GM18502 (cell line): ENCODE measurements around the gene MLXIP.

ENCODE experiments used
- ATAC-seq: cut with Tn5 transposase; IDR thresholded peaks from one replicate; pipeline ENCODE4 v1.9.1; 2021; ENCODE audit warnings: mild to moderate bottlenecking; ENCODE audit not compliant: unreplicated experiment, poor library complexity

MLXIP gene

DNA sequence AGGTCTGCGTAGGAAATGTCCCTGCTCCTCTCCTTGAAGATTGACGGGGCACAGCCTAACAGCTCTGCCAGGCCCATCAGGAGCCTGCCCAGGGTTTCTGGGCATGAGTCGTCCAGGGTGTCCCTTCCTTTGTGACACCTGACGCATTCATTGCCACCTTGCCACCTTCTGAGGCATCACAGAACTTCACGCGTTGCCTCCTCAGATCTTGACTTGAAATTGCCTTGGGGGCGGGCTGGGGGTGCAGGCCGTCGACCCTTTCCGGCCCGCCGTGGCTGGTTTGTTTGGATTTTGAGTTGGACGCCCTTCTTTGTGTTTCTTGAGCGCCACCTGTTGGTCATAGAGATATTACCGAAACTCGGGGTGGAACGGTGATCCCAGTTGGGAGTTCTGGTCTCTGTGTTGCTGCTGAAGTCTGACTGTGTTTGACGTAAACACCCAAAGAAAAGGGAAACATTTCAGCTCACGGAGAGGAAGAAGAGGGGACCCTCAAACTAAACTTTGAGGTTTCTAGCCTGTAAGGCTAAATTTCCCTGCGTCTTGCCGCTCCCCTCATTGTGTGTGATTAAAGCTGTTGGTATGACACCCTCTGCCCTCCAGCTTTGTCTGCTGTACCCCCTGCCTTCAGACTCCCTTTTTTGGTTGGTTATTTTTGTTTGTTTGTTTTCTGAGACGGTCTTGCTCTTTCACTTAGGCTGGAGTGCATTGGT lies 44.6 kb downstream of the MLXIP start:
- no peak for ATAC-seq

GRCh38 chr12:122123761-122124145 lies 45.2 kb downstream of the MLXIP start:
- ATAC-seq = no peak

DNA sequence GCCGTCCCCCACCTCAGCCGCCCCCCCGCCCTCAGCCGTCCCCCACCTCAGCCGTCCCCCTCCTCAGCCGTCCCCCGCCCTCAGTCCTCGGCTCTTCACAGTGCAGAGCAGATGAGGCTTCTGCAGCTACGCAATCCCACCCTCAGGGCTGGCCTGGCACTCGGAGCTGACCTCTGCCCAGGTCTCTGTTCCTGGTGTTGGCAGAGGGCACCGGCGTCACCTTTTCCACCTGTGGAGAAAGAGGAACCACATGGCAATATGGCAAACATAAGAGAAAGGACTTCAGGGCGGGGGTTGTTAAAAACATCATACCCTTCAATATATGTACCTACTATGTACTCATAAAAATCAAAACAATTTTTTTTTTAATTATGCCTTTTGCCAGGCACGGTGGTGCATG lies 45.8 kb downstream of the MLXIP start:
- no peak for ATAC-seq

GRCh38 chr12:122125452-122126341 lies 47.1 kb downstream of the MLXIP start:
- no peak for ATAC-seq

- no peak for ATAC-seq
Measured at GRCh38 chr12:122126342-122126635, 47.7 kb downstream of the MLXIP start.

GRCh38 chr12:122126713-122127597 lies 48.4 kb downstream of the MLXIP start:
- no peak for ATAC-seq

- no peak for ATAC-seq
Measured at GRCh38 chr12:122127839-122128238, 49.3 kb downstream of the MLXIP start.

DNA sequence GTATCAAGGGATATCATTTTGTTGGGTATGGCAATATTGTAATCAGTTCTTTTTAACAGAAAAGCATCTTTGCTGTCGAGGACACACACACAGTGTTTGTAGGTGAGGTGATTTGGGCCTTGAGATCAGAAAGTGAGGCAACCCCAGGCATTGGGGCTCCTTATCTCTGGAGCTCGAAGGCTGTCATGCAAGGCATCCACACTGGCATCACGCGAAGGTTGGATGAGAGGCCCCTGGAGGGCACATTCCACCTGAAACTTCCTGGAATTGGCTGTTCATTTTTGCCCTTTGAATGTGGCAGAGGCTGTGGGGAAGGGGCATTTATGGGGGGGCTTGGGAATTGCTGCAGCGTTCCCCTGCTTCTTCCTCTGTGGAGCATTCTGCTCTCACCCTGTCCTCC lies 49.9 kb downstream of the MLXIP start:
- no peak for ATAC-seq

GRCh38 chr12:122129131-122129530 lies 50.6 kb downstream of the MLXIP start:
- ATAC-seq = no peak

- ATAC-seq = no peak
Measured at GRCh38 chr12:122130150-122130549, 51.6 kb downstream of the MLXIP start.

- ATAC-seq = no peak
Measured at GRCh38 chr12:122133192-122133950, 54.8 kb downstream of the MLXIP start.

GRCh38 chr12:122135437-122136031 lies 57.0 kb downstream of the MLXIP start:
- no peak for ATAC-seq

- ATAC-seq = no peak
Measured at GRCh38 chr12:122137229-122137628, 58.7 kb downstream of the MLXIP start.

GRCh38 chr12:122137681-122138080 lies 59.1 kb downstream of the MLXIP start:
- no peak for ATAC-seq

DNA sequence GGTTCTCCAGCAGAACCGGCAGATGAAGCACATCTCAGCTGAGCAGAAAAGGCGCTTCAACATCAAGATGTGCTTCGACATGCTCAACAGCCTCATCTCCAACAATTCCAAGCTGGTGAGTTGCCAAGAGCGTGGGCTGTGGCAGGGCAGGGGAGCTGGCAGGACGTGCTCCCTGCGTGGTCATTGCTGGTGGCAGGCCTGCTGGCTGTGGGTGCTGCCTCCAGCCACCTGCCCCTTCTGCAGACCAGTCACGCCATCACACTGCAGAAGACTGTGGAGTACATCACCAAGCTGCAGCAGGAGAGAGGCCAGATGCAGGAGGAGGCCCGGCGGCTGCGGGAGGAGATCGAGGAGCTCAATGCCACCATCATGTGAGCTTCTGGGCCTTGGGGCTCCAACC lies 59.6 kb downstream of the MLXIP start:
- no peak for ATAC-seq

- ATAC-seq = no peak
Measured at GRCh38 chr12:122138616-122139015, 60.1 kb downstream of the MLXIP start.

GRCh38 chr12:122139266-122139665 lies 60.7 kb downstream of the MLXIP start:
- ATAC-seq = no peak

DNA sequence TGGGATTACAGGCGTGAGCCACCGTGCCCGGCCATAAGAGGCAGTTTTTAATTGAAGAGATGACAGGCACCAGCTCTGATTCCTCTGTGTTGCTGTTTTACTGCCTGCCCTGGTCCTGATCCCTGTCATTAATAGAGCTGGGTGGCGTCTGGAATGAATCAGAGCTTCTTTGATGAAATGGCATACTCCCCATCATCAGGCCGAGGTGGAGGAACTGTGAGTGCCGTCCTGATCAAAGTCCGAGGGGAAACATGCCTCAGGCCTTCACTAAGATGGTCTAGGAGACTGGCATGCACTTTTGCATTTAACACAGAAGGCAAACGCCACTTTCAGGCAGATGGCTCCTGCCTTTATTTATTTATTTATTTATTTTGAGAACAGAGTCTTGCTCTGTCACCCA lies 61.4 kb downstream of the MLXIP start:
- ATAC-seq = no peak

GRCh38 chr12:122140467-122141257 lies 62.1 kb downstream of the MLXIP start:
- no peak for ATAC-seq
